SK-N-SH treated with all-trans-retinoic acid at 6 μM for 48 hours (cell line): ENCODE results near the gene GOT1.

Experiments used
- ATAC-seq: fragments of 200-7000 bp; cut with Tn5 transposase; 3 replicates; pipeline ENCODE4 v1.9.1; 2020; ENCODE audit warnings: mild to moderate bottlenecking, moderate library complexity
- ARNTL ChIP-seq: fragments of 450-650 bp; formaldehyde crosslinking; IDR thresholded peaks from 2 replicates; pipeline ENCODE4 v1.5.0; 2020; ENCODE audit warnings: low read depth, mild to moderate bottlenecking, moderate library complexity, borderline replicate concordance
- BACH2 ChIP-seq: fragments of 250-450 bp; sonication (Bioruptor Pico); IDR thresholded peaks from 2 replicates; pipeline ENCODE4 v1.9.0; 2021; ENCODE audit warnings: mild to moderate bottlenecking, borderline replicate concordance
- CREB5 ChIP-seq: fragments of 250-450 bp; sonication (Bioruptor Pico); IDR thresholded peaks from 2 replicates; pipeline ENCODE4 v1.5.1; 2020; ENCODE audit warnings: low read depth, mild to moderate bottlenecking, moderate library complexity
- CSDC2 ChIP-seq: fragments of 250-450 bp; sonication (Bioruptor Pico); IDR thresholded peaks from 2 replicates; pipeline ENCODE4 v1.5.0; 2020; ENCODE audit warnings: mild to moderate bottlenecking, moderate library complexity
- CSRNP3 ChIP-seq: fragments of 250-450 bp; sonication (Bioruptor Pico); IDR thresholded peaks from 2 replicates; pipeline ENCODE4 v1.5.1; 2021; ENCODE audit warnings: mild to moderate bottlenecking, moderate library complexity
- ESRRG ChIP-seq: fragments of 250-450 bp; sonication (Bioruptor Pico); IDR thresholded peaks from 2 replicates; pipeline ENCODE4 v1.6.1; 2021; ENCODE audit warnings: mild to moderate bottlenecking
- GLIS3 ChIP-seq: fragments of 250-450 bp; sonication (Bioruptor Pico); IDR thresholded peaks from 2 replicates; pipeline ENCODE4 v1.5.0; 2020; ENCODE audit warnings: mild to moderate bottlenecking, moderate library complexity
- ISL1 ChIP-seq: fragments of 250-450 bp; sonication (Bioruptor Pico); IDR thresholded peaks from 2 replicates; pipeline ENCODE4 v2.1.2; 2022; ENCODE audit warnings: mild to moderate bottlenecking, moderate library complexity
- OSR1 ChIP-seq: fragments of 250-450 bp; sonication (Bioruptor Pico); IDR thresholded peaks from 2 replicates; pipeline ENCODE4 v1.8.0; 2022; ENCODE audit warnings: moderate library complexity, mild to moderate bottlenecking, inconsistent platforms
- PATZ1 ChIP-seq: fragments of 250-450 bp; sonication (Bioruptor Pico); IDR thresholded peaks from 2 replicates; pipeline ENCODE4 v1.8.0; 2020; ENCODE audit warnings: mild to moderate bottlenecking, moderate library complexity, borderline replicate concordance
- POU6F1 ChIP-seq: fragments of 250-450 bp; sonication (Bioruptor Pico); IDR thresholded peaks from 2 replicates; pipeline ENCODE4 v1.8.0; 2021; ENCODE audit warnings: low read depth, mild to moderate bottlenecking, moderate library complexity, borderline replicate concordance
- PPARA ChIP-seq: fragments of 250-450 bp; sonication (Bioruptor Pico); IDR thresholded peaks from 2 replicates; pipeline ENCODE4 v1.5.0; 2020; ENCODE audit warnings: mild to moderate bottlenecking, borderline replicate concordance
- RARB ChIP-seq: fragments of 250-450 bp; sonication (Bioruptor Pico); IDR thresholded peaks from 2 replicates; pipeline ENCODE4 v1.8.0; 2021; ENCODE audit warnings: mild to moderate bottlenecking, moderate library complexity
- SNAI2 ChIP-seq: fragments of 250-450 bp; sonication (Bioruptor Pico); IDR thresholded peaks from 2 replicates; pipeline ENCODE4 v1.5.0; 2020; ENCODE audit warnings: mild to moderate bottlenecking, moderate library complexity
- TCF4 ChIP-seq: fragments of 250-450 bp; sonication (Bioruptor Pico); IDR thresholded peaks from 2 replicates; pipeline ENCODE4 v1.8.0; 2021; ENCODE audit warnings: mild to moderate bottlenecking, moderate library complexity, borderline replicate concordance
- TOX ChIP-seq: fragments of 250-450 bp; sonication (Bioruptor Pico); IDR thresholded peaks from 2 replicates; pipeline ENCODE4 v1.8.0; 2021; ENCODE audit warnings: mild to moderate bottlenecking, moderate library complexity, borderline replicate concordance
- ZC3H10 ChIP-seq: fragments of 250-450 bp; sonication (Bioruptor Pico); IDR thresholded peaks from 2 replicates; pipeline ENCODE4 v1.5.1; 2021; ENCODE audit warnings: mild to moderate bottlenecking, moderate library complexity
- ZFP3 ChIP-seq: fragments of 250-450 bp; sonication (Bioruptor Pico); IDR thresholded peaks from 2 replicates; pipeline ENCODE4 v1.5.0; 2020; ENCODE audit warnings: mild to moderate bottlenecking, moderate library complexity
- ZFP30 ChIP-seq: fragments of 450-650 bp; formaldehyde crosslinking; IDR thresholded peaks from 2 replicates; pipeline ENCODE4 v1.5.0; 2022; ENCODE audit warnings: mild to moderate bottlenecking, moderate library complexity
- ZNF565 ChIP-seq: fragments of 450-650 bp; formaldehyde crosslinking; conservative IDR thresholded peaks from 2 replicates; pipeline ENCODE4 v1.5.0; 2020; ENCODE audit warnings: low read depth, mild to moderate bottlenecking, moderate library complexity
- ZNF70 ChIP-seq: fragments of 450-650 bp; formaldehyde crosslinking; IDR thresholded peaks from 2 replicates; pipeline ENCODE4 v1.5.0; 2020; ENCODE audit warnings: mild to moderate bottlenecking, moderate library complexity
- ZNF8 ChIP-seq: fragments of 450-650 bp; formaldehyde crosslinking; IDR thresholded peaks from 2 replicates; pipeline ENCODE4 v1.5.0; 2020; ENCODE audit warnings: mild to moderate bottlenecking, moderate library complexity

Gene GOT1

GRCh38 chr10:99360934-99361333 is 69.5 kb downstream of the GOT1 start:
- ATAC-seq: 0 out of 3 replicates have a peak, but pooled peaks have one; percentile 22
- TF ChIP-seq TCF4 (CRISPR knock-in tag) (no peak), CSDC2 (no peak), ZFP3 (CRISPR knock-in tag) (no peak), ZNF70 (CRISPR knock-in tag) (no peak), ARNTL (CRISPR knock-in tag) (no peak), ZNF565 (CRISPR knock-in tag) (no peak), SNAI2 (CRISPR knock-in tag) (no peak), PATZ1 (no peak), OSR1 (no peak), ZNF8 (CRISPR knock-in tag) (no peak), ESRRG (CRISPR knock-in tag) (no peak), RARB (CRISPR knock-in tag) (no peak), ISL1 (no peak), CSRNP3 (CRISPR knock-in tag) (no peak), ZFP30 (CRISPR knock-in tag) (no peak), GLIS3 (CRISPR knock-in tag) (no peak), TOX (CRISPR knock-in tag) (no peak)

GRCh38 chr10:99358101-99358500 is 72.3 kb downstream of the GOT1 start:
- TF ChIP-seq ZC3H10 (CRISPR knock-in tag): no peak
- no peak for TF ChIP-seq PATZ1
- no peak for TF ChIP-seq ZFP3 (CRISPR knock-in tag)
- TF ChIP-seq ZNF8 (CRISPR knock-in tag): no peak
- no peak for TF ChIP-seq RARB (CRISPR knock-in tag)
- TF ChIP-seq ARNTL (CRISPR knock-in tag): no peak
- TF ChIP-seq POU6F1 (CRISPR knock-in tag): no peak
- no peak for TF ChIP-seq TOX (CRISPR knock-in tag)
- no peak for TF ChIP-seq TCF4 (CRISPR knock-in tag)
- no peak for TF ChIP-seq ESRRG (CRISPR knock-in tag)
- no peak for TF ChIP-seq ZFP30 (CRISPR knock-in tag)
- no peak for TF ChIP-seq CSRNP3 (CRISPR knock-in tag)
- no peak for TF ChIP-seq PPARA (CRISPR knock-in tag)
- TF ChIP-seq ISL1: no peak
- TF ChIP-seq SNAI2 (CRISPR knock-in tag): no peak
- TF ChIP-seq BACH2: no peak
- TF ChIP-seq OSR1: no peak
- no peak for TF ChIP-seq GLIS3 (CRISPR knock-in tag)
- no peak for TF ChIP-seq CREB5 (CRISPR knock-in tag)
- no peak for ATAC-seq
